Transverse colon (tissue), 4 donors: Measurements from ENCODE around the gene GPC1. TPM values are rescaled to one million over a fixed set of nuclear protein-coding genes. Genes with fewer than 3 reads are reported as not detected.

Experiments
- DNase-seq: peaks from one replicate; pipeline ENCODE4 v3.0.0-alpha.2; 2019
- H3K27ac ChIP-seq, 4 donors: fragments of 200-600 bp; sonication (generic); 2 replicates each; pipeline ENCODE4 v1.5.1; 2016 to 2018; ENCODE audit warnings: inconsistent platforms in 4 of 4
- H3K27me3 ChIP-seq: fragments of 200-600 bp; sonication (generic); 2 replicates; pipeline ENCODE4 v1.5.1; 2017; ENCODE audit warnings: inconsistent platforms
- H3K36me3 ChIP-seq, 4 donors: fragments of 200-600 bp; sonication (generic); 2 replicates each; pipeline ENCODE4 v1.5.1; 2017 to 2019; ENCODE audit warnings: inconsistent platforms in 4 of 4
- H3K4me1 ChIP-seq, 4 donors: fragments of 200-600 bp; sonication (generic); 2 replicates each; pipeline ENCODE4 v1.5.1; 2017 to 2020; ENCODE audit warnings: inconsistent platforms in 4 of 4
- H3K4me3 ChIP-seq, 4 donors: fragments of 200-600 bp; sonication (generic); 1 replicate in 1 of 4; 2 replicates in 3 of 4; pipeline versions ENCODE4 v1.5.1 to v1.6.1; 2017 to 2019; ENCODE audit warnings: inconsistent platforms in 4 of 4
- H3K9me3 ChIP-seq, 2 donors: fragments of 200-600 bp; sonication (generic); 2 replicates each; pipeline ENCODE4 v1.5.1; 2017 to 2019; ENCODE audit warnings: inconsistent platforms in 2 of 2
- CTCF ChIP-seq, 5 experiments: fragments of 200-600 bp in 3 of 5; fragments of 450-650 bp in 2 of 5; sonication (generic) in 3 of 5; IDR thresholded peaks; 1 replicate in 2 of 5; 2 replicates in 3 of 5; pipeline ENCODE4 v1.5.1; 2016 to 2017; ENCODE audit warnings: antibody characterized with exemption in 5 of 5, inconsistent platforms in 3 of 5, mild to moderate bottlenecking in 2 of 5, moderate library complexity in 1 of 5
- EP300 ChIP-seq: sonication (generic); formaldehyde crosslinking; IDR thresholded peaks from one replicate; pipeline ENCODE4 v1.6.1; 2017; ENCODE audit warnings: antibody characterized with exemption, low read depth
- POLR2A ChIP-seq: fragments of 450-650 bp; IDR thresholded peaks from one replicate; pipeline ENCODE4 v1.6.1; 2016; ENCODE audit warnings: antibody characterized with exemption, mild to moderate bottlenecking, moderate library complexity
- POLR2AphosphoS5 ChIP-seq, 3 donors: sonication (generic); formaldehyde crosslinking; IDR thresholded peaks; one replicate each; pipeline ENCODE4 v1.6.1; 2016; ENCODE audit warnings: antibody characterized with exemption in 3 of 3
- WGBS, 2 donors: methylation state at CpG; one replicate each; pipeline ENCODE4 v1.1.5; 2018; ENCODE audit warnings: low coverage in 1 of 2; 5-methylcytosine and 5-hydroxymethylcytosine counted together
- in situ Hi-C, 4 donors: fragments of 200-750 bp; cut with MboI; loops; one replicate each; pipeline versions ENCODE4 v1.15.0 to v1.15.1; 2017; ENCODE audit warnings: low sequenced_read_pairs in 3 of 4, low pct_ligation_motif_present in 1 of 4, low pct_unique_long_range_greater_than_20kb in 1 of 4
- intact Hi-C: fragments of 100-400 bp; cut with DNase I; formaldehyde crosslinking; loops from one replicate; pipeline ENCODE4 v1.15.1; 2023; ENCODE audit warnings: low total_unique reads
- total RNA-seq, 4 donors: library from RNA; depleted of rRNA; stranded (reverse); fragments of >200 nt; gene quantifications; one replicate each; pipeline ENCODE4 v1.1.0, GENCODE V29; 2016

Gene GPC1
- total RNA-seq, 4 donors from 2014 or later, result 10.4 to 31.8 (median 18.0) TPM

GRCh38 chr2:240400371-240401161 lies 34.9 kb upstream of the GPC1 start:
- DNase-seq, result no peak
- H3K36me3 ChIP-seq, result no peaks in the 10 kb centered on the region
- no peaks in the 10 kb centered on the region for H3K27me3 ChIP-seq
- H3K4me1 ChIP-seq, result peaks cover 0 to 4% (median 0%) of the 10 kb centered on the region in 4 donors
- no peaks in the 10 kb centered on the region for H3K9me3 ChIP-seq
- in situ Hi-C loops, result no loop called here
- no peak overlapping the region for H3K4me3 ChIP-seq
- WGBS, 2 donors, result 73 to 87% methylated on average over 3 to 20 of the region's 22 CpGs
- no peak for TF ChIP-seq CTCF (IDR thresholded peaks at IDR 0.05)
- no peak for TF ChIP-seq POLR2AphosphoS5 (IDR thresholded peaks at IDR 0.05)
- no peak for TF ChIP-seq POLR2A
- intact Hi-C loops, result no loop called here
- H3K27ac ChIP-seq, result no peak overlapping the region

- in situ Hi-C loops, result no loop called here
- Histone ChIP-seq H3K9me3 (no peaks in the 10 kb centered on the region), H3K36me3 (no peaks in the 10 kb centered on the region), H3K27ac (no peak overlapping the region), H3K27me3 (no peaks in the 10 kb centered on the region), H3K4me3 (no peak overlapping the region), H3K4me1 (peaks cover 0 to 4% (median 0%) of the 10 kb centered on the region in 4 donors)
- DNase-seq, result no peak
- 67% methylated on average over 12 of the region's 12 CpGs; no CpG with 5 or more reads in 1 of the 2 donors for WGBS, 2 donors
- intact Hi-C loops, result no loop called here
- TF ChIP-seq CTCF (IDR thresholded peaks at IDR 0.05) (no peak), EP300 (no peak), POLR2AphosphoS5 (IDR thresholded peaks at IDR 0.05) (no peak), POLR2A (no peak)
Measured at GRCh38 chr2:240401308-240401707, 34.2 kb upstream of the GPC1 start.

- no peak overlapping the region for H3K27ac ChIP-seq
- in situ Hi-C loops (no loop called here), intact Hi-C loops (no loop called here)
- 65 to 74% methylated on average over 5 to 21 of the region's 22 CpGs for WGBS, 2 donors
- no peak for DNase-seq
- H3K4me3 ChIP-seq, result no peak overlapping the region
- H3K9me3 ChIP-seq, result no peaks in the 10 kb centered on the region
- H3K4me1 ChIP-seq, result peaks cover 0 to 4% (median 0%) of the 10 kb centered on the region in 4 donors
- H3K27me3 ChIP-seq, result no peaks in the 10 kb centered on the region
- no peaks in the 10 kb centered on the region for H3K36me3 ChIP-seq
- TF ChIP-seq CTCF (IDR thresholded peaks at IDR 0.05) (no peak), EP300 (no peak), POLR2A (no peak), POLR2AphosphoS5 (IDR thresholded peaks at IDR 0.05) (no peak)
Measured at GRCh38 chr2:240401781-240402551, 33.5 kb upstream of the GPC1 start.

DNA sequence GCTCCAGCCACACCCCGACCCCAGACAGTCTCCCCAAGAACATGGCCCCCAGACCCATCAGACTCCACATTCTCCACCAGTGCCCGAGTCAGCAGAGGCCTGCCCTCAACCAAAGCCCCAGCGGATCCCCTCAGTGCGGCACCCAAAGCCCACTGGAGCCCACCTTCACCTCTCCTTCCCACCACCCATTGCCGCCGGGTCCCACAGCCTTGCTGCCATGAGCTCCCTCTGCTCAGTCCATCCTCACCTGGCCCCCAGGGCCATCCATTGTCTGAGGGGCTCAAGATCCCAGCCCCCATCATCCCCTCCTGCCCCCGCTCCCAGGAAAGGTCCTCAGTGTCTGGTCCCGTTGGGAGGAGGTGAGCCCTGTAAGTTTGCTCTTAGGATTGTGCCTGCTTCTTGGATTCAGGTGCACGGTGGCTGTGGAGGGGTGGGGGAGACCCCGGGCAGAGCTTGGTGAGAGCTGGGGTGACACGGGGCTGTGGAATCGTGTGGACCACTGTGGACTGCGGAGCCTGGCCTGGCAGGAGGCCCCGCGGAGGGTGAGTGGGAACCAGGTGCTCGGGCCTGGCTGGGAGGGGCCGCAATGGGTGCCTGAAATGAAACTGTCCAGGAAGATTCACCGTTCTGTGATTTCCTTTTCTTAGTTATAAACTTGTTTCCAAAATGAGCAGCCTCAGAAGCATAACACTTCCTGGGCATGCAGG lies 32.7 kb upstream of the GPC1 start:
- 80 to 87% methylated on average over 3 to 18 of the region's 18 CpGs for WGBS, 2 donors
- intact Hi-C loops (no loop called here), in situ Hi-C loops (no loop called here)
- DNase-seq, result no peak
- TF ChIP-seq POLR2AphosphoS5 (IDR thresholded peaks at IDR 0.05) (no peak), CTCF (IDR thresholded peaks at IDR 0.05) (no peak), POLR2A (no peak), EP300 (no peak)
- Histone ChIP-seq H3K27me3 (no peaks in the 10 kb centered on the region), H3K4me3 (no peak overlapping the region), H3K4me1 (peaks cover 0 to 4% (median 0%) of the 10 kb centered on the region in 4 donors), H3K36me3 (no peaks in the 10 kb centered on the region), H3K27ac (no peak overlapping the region), H3K9me3 (no peaks in the 10 kb centered on the region)
